Neutrophil (primary cell): Measurements from ENCODE around the gene CA14.
"Not testable (repeated sequence)": the region's sequence is repeated elsewhere in the genome, so short reads cannot be mapped to it uniquely, and the experiment has no call there.

Experiments
- H3K27ac ChIP-seq: fragments of 200-600 bp; sonication (generic); 2 replicates; pipeline ENCODE4 v1.5.1; 2016; ENCODE audit warnings: mild to moderate bottlenecking, moderate library complexity
- H3K27me3 ChIP-seq: fragments of 200-600 bp; sonication (generic); 2 replicates; pipeline ENCODE4 v1.6.0; 2016; ENCODE audit warnings: mild to moderate bottlenecking
- H3K36me3 ChIP-seq: fragments of 200-600 bp; sonication (generic); 2 replicates; pipeline ENCODE4 v1.5.1; 2017
- H3K4me1 ChIP-seq, 2 experiments: fragments of 200-600 bp in 1 of 2; sonication (generic) in 1 of 2; 1 replicate in 1 of 2; 2 replicates in 1 of 2; pipeline versions ENCODE4 v1.5.1 to v1.6.1; 2013 to 2016; ENCODE audit warnings: low read depth in 1 of 2, low read length in 1 of 2, mild to moderate bottlenecking in 1 of 2, moderate library complexity in 1 of 2; ENCODE audit not compliant: control insufficient read depth in 1 of 2, insufficient read depth in 1 of 2
- H3K4me3 ChIP-seq, 2 experiments: fragments of 200-600 bp in 1 of 2; sonication (generic) in 1 of 2; 1 replicate in 1 of 2; 2 replicates in 1 of 2; pipeline ENCODE4 v1.5.1; 2013 to 2016; ENCODE audit warnings: low read depth in 1 of 2, low read length in 1 of 2, mild to moderate bottlenecking in 1 of 2, moderate library complexity in 1 of 2
- H3K9me3 ChIP-seq: fragments of 200-600 bp; sonication (generic); 2 replicates; pipeline ENCODE4 v1.5.1; 2016
- TF ChIP-seq, protein P1 (sequence below): fragments of 200-600 bp; sonication (generic); IDR thresholded peaks from 2 replicates; pipeline ENCODE4 v1.5.1; 2016; ENCODE audit warnings: antibody characterized with exemption

Gene CA14

DNA sequence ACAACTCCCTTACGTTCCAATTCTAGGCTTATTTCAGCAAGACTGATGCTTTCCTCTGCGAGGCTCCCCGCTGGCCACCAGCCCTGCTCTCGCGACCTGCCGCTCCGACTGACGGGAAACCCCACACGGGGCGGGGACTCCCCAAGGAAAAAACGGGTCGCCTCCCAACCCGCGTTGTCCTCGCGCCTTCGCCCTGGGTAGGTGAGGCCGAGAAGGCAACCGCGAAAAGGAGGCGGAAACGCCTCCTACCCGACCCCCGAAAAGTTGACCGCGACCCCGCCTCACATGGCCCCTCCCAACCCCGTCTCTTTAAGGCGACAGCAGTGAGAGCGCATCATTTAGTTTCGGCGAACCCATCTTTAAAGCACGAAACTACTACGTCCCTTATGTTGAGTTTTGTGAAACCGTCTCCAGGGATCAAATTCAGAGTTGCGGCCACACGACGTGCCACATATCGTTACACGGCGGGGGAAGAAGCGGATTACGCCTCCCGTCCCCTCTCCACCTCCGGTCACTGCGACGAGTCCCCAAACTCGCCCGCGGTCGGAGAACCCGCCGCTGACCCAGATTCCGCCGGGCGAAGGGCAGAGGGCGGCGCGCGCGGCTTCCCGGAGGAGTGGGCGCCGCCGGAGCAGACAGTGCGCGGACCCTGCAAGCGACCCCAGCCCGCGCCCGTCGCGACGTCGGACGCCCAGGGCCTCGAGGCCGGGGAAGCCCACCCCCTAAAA lies 22.8 kb upstream of the CA14 start:
- H3K27me3 ChIP-seq = no peaks in the 10 kb centered on the region
- peak overlapping the region; percentile 90 to 98 for H3K4me3 ChIP-seq
- peak overlapping the region; percentile 93 for H3K27ac ChIP-seq
- no peaks in the 10 kb centered on the region for H3K36me3 ChIP-seq
- no peaks in the 10 kb centered on the region for H3K9me3 ChIP-seq
- H3K4me1 ChIP-seq = peaks cover 25 to 30% of the 10 kb centered on the region in 2 experiments
- TF ChIP-seq, protein P1, sequence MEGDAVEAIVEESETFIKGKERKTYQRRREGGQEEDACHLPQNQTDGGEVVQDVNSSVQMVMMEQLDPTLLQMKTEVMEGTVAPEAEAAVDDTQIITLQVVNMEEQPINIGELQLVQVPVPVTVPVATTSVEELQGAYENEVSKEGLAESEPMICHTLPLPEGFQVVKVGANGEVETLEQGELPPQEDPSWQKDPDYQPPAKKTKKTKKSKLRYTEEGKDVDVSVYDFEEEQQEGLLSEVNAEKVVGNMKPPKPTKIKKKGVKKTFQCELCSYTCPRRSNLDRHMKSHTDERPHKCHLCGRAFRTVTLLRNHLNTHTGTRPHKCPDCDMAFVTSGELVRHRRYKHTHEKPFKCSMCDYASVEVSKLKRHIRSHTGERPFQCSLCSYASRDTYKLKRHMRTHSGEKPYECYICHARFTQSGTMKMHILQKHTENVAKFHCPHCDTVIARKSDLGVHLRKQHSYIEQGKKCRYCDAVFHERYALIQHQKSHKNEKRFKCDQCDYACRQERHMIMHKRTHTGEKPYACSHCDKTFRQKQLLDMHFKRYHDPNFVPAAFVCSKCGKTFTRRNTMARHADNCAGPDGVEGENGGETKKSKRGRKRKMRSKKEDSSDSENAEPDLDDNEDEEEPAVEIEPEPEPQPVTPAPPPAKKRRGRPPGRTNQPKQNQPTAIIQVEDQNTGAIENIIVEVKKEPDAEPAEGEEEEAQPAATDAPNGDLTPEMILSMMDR = no peak

DNA sequence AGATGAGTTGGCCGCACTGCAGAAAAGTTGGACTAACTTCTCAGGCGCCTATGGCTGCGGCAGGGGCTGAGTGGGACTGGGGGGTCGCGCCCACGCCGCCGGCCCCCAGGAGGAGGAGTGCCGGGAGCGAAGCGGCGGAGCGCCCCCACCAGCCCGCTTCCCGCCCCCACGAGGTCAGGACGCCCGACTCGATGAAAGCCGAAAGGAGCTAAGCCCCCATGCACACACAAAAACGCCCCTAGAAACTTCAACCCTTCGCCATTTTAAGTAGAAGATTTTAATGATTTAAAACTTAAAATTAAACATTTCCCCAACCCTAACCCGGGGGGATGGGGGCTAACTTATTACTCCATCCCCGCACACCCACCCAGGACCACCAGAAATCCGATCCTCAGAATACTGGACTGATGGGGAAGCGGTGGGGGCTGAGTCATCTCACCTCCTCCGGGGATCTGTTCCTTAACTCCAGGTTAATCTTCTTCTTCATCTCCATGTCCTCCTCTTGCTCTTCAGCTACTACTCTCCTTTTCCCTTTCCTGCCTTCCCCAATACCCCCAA lies 22.2 kb upstream of the CA14 start:
- Histone ChIP-seq H3K9me3 (no peaks in the 10 kb centered on the region), H3K4me1 (peaks cover 25 to 30% of the 10 kb centered on the region in 2 experiments), H3K4me3 (peak overlapping the region; percentile 90 to 98), H3K27ac (peak overlapping the region; percentile 93), H3K36me3 (no peaks in the 10 kb centered on the region), H3K27me3 (no peaks in the 10 kb centered on the region)
- TF ChIP-seq, protein P1 = no peak

DNA sequence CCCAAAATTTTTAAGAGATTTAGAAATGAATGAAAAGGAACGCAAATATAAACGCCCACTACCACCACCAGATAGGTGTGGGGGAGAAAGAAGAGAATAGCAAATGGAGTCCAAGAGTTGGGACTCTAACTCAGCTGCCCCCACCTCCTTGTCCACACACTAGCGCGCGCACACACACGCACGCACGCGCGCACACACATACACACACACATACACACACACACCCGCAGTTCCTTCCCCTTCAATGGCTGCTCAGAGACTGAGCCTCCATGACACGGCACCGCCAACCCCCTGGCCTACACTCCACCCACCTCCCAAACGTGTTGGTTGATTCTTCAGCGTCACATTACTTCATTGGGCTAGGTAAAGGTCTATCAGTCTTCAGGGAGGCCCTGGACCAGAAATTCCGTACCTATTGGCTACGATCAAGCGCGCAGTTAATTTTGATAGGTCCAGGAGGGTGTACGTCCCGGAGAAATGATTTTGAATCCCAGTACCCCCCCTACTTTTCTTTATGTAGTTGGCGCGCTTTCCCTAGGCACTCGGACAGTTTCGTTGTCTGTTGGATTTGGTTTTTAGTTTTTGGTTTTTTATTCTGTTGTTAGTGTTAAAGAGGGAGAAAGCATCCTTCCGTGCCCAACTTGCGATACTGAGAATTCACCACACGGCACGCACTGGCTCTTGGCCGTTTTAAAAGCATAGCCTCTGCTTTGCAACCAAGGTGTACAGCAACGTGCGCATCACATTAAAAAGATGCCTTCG lies 21.5 kb upstream of the CA14 start, which contains the start of gene ANP32E:
TSS of gene ANP32E (minus strand) at position 261 of the 762 bp plus-strand sequence. CDS start 326 bp downstream, outside the sequence.
- peaks cover 25 to 30% of the 10 kb centered on the region in 2 experiments for H3K4me1 ChIP-seq
- no peaks in the 10 kb centered on the region for H3K27me3 ChIP-seq
- H3K9me3 ChIP-seq = no peaks in the 10 kb centered on the region
- TF ChIP-seq, protein P1 = peak; percentile 50
- peak within 1 kb of the TSS; percentile 90 to 98 for H3K4me3 ChIP-seq
- H3K27ac ChIP-seq = peak within 1 kb of the TSS; percentile 93
- H3K36me3 ChIP-seq = no peaks in the 10 kb centered on the region

DNA sequence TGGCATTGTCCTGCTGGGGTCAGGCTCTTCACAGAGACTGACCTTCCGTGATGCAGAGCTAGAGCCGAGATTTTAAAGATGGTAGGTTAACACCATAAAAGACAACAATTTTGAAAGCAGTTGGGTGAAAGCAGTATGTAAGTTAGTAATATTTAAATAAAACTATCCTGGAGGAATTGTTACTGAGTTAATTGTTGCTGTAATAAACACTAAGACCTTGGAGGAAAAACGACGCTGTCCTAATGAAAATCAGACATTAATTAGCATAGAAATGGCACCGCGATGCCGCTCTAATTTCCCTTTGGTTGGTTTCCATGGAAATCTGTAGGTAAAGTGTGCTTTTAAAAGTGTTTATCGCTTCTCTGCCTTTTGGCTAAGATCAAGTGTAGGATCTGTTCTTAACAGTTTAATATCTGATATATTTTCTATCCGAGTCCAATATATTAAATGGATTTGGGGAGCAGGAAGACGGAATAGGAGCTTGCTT lies 20.9 kb upstream of the CA14 start:
- H3K27ac ChIP-seq = peak overlapping the region; percentile 93
- no peaks in the 10 kb centered on the region for H3K9me3 ChIP-seq
- TF ChIP-seq, protein P1 = no peak
- peaks cover 25 to 30% of the 10 kb centered on the region in 2 experiments for H3K4me1 ChIP-seq
- H3K4me3 ChIP-seq = peak overlapping the region; percentile 90 to 98
- no peaks in the 10 kb centered on the region for H3K36me3 ChIP-seq
- H3K27me3 ChIP-seq = no peaks in the 10 kb centered on the region

DNA sequence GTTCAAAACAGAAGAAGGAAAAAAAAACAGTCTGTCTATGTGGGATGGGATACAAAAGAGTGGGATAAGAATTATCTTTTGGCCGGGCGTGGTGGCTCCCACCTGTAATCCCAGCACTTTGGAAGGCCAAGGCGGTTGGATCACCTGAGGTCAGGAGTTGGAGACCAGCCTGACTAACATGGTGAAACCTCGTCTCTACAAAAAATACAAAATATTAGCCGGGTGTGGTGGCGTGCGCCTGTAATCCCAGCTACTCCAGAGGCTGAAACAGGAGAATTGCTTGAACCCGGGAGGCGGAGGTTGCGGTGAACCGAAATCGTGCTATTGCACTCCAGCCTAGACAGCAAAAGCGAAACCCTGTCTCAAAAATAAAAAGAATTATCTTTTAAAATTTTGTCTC lies 20.4 kb upstream of the CA14 start:
- H3K9me3 ChIP-seq, H3K27me3 ChIP-seq, H3K4me3 ChIP-seq, H3K36me3 ChIP-seq, H3K27ac ChIP-seq: not testable (repeated sequence)
- peaks cover 25 to 30% of the 10 kb centered on the region in 2 experiments for H3K4me1 ChIP-seq
